ENCODE measurements around the gene MAST3. TPM values are rescaled to one million over a fixed set of nuclear protein-coding genes. Genes with fewer than 3 reads are reported as not detected.

The MAST3 gene
- total RNA-seq = 10 to 100 TPM; 22.4 to 23.2 TPM

- H3K4me1 Mint-ChIP-seq (ENCODE audit: low read depth) = peaks cover 36% of the 10 kb centered on the region
- peak; percentile 93 to 98 for DNase-seq
- H3K36me3 Mint-ChIP-seq (ENCODE audit: insufficient read depth in 2 of 2) = no peaks in the 10 kb centered on the region
- H3K27me3 Mint-ChIP-seq (ENCODE audit: low read depth) = no peaks in the 10 kb centered on the region
- peak; percentile 98 to 99 for ATAC-seq (replicated peaks in 1 of 2)
- H3K4me3 Mint-ChIP-seq = peak within 1 kb of the TSS; percentile 81 to 90
- no peaks in the 10 kb centered on the region for H3K9me3 Mint-ChIP-seq
- no peak within 1 kb of the TSS for H3K27ac Mint-ChIP-seq
Measured at GRCh38 chr19:18097217-18097992, at the start of gene MAST3. Gene MAST3 (plus strand): TSS chr19:18097778. CDS start chr19:18097793, 15 bp downstream.

GRCh38 chr19:18049385-18049784 is 48.2 kb upstream of the MAST3 start:
- Mint-ChIP-seq H3K27me3 (ENCODE audit: low read depth) (no peaks in the 10 kb centered on the region), H3K4me1 (ENCODE audit: low read depth) (peaks cover 38% of the 10 kb centered on the region), H3K9me3 (no peaks in the 10 kb centered on the region), H3K36me3 (ENCODE audit: insufficient read depth in 2 of 2) (no peaks in the 10 kb centered on the region), H3K27ac (no peak overlapping the region), H3K4me3 (no peak overlapping the region)
- no peak for DNase-seq
- no peak for ATAC-seq (replicated peaks in 1 of 2)

- no peak overlapping the region for H3K4me3 Mint-ChIP-seq
- no peaks in the 10 kb centered on the region for H3K27me3 Mint-ChIP-seq (ENCODE audit: low read depth)
- H3K27ac Mint-ChIP-seq = no peak overlapping the region
- DNase-seq (no peak), ATAC-seq (replicated peaks in 1 of 2) (no peak)
- peaks cover 13% of the 10 kb centered on the region for H3K4me1 Mint-ChIP-seq (ENCODE audit: low read depth)
- no peaks in the 10 kb centered on the region for H3K36me3 Mint-ChIP-seq (ENCODE audit: insufficient read depth in 2 of 2)
- no peaks in the 10 kb centered on the region for H3K9me3 Mint-ChIP-seq
Measured at GRCh38 chr19:18051887-18052286, 45.7 kb upstream of the MAST3 start.

GRCh38 chr19:18053576-18054219 is 43.9 kb upstream of the MAST3 start:
- no peak for DNase-seq
- Mint-ChIP-seq H3K27ac (no peak overlapping the region), H3K9me3 (no peaks in the 10 kb centered on the region)

GRCh38 chr19:18055967-18056366 is 41.6 kb upstream of the MAST3 start:
- Mint-ChIP-seq H3K4me3 (no peak overlapping the region), H3K27me3 (ENCODE audit: low read depth) (no peaks in the 10 kb centered on the region), H3K9me3 (no peaks in the 10 kb centered on the region), H3K36me3 (ENCODE audit: insufficient read depth in 2 of 2) (peaks cover 0 to 4% of the 10 kb centered on the region in 2 donors), H3K4me1 (ENCODE audit: low read depth) (peaks cover 13% of the 10 kb centered on the region), H3K27ac (no peak overlapping the region)
- DNase-seq (no peak), ATAC-seq (replicated peaks in 1 of 2) (no peak)

More at GRCh38 chr19:18053576-18054219, 43.9 kb upstream of the MAST3 start:
- Mint-ChIP-seq H3K4me1 (ENCODE audit: low read depth) (peaks cover 21% of the 10 kb centered on the region), H3K27me3 (ENCODE audit: low read depth) (no peaks in the 10 kb centered on the region), H3K36me3 (ENCODE audit: insufficient read depth in 2 of 2) (no peaks in the 10 kb centered on the region), H3K4me3 (no peak overlapping the region)
- ATAC-seq (replicated peaks in 1 of 2) = no peak

GRCh38 chr19:18057557-18057956 is 40.0 kb upstream of the MAST3 start:
- Mint-ChIP-seq H3K27ac (no peak overlapping the region), H3K36me3 (ENCODE audit: insufficient read depth in 2 of 2) (peaks cover 0 to 4% of the 10 kb centered on the region in 2 donors), H3K9me3 (no peaks in the 10 kb centered on the region), H3K27me3 (ENCODE audit: low read depth) (no peaks in the 10 kb centered on the region), H3K4me3 (peak overlapping the region in 1 of 2 donors; percentile 64), H3K4me1 (ENCODE audit: low read depth) (peaks cover 11% of the 10 kb centered on the region)
- ATAC-seq (replicated peaks in 1 of 2) (no peak), DNase-seq (no peak)

- peak; percentile 83 to 89 for DNase-seq
- no peaks in the 10 kb centered on the region for H3K9me3 Mint-ChIP-seq
- peak; percentile 93 to 98 for ATAC-seq (replicated peaks in 1 of 2)
- peaks cover 11% of the 10 kb centered on the region for H3K4me1 Mint-ChIP-seq (ENCODE audit: low read depth)
- no peaks in the 10 kb centered on the region for H3K27me3 Mint-ChIP-seq (ENCODE audit: low read depth)
- peak overlapping the region; percentile 52 to 64 for H3K4me3 Mint-ChIP-seq
- H3K36me3 Mint-ChIP-seq (ENCODE audit: insufficient read depth in 2 of 2) = peaks cover 0 to 6% of the 10 kb centered on the region in 2 donors
- H3K27ac Mint-ChIP-seq = peak overlapping the region; percentile 57
Measured at GRCh38 chr19:18058208-18059009, 39.2 kb upstream of the MAST3 start.

GRCh38 chr19:18059297-18059696 is 38.3 kb upstream of the MAST3 start:
- ATAC-seq (replicated peaks in 1 of 2) = no peak
- peaks cover 0 to 7% of the 10 kb centered on the region in 2 donors for H3K36me3 Mint-ChIP-seq (ENCODE audit: insufficient read depth in 2 of 2)
- H3K27me3 Mint-ChIP-seq (ENCODE audit: low read depth) = no peaks in the 10 kb centered on the region
- no peak overlapping the region for H3K27ac Mint-ChIP-seq
- no peaks in the 10 kb centered on the region for H3K9me3 Mint-ChIP-seq
- peaks cover 11% of the 10 kb centered on the region for H3K4me1 Mint-ChIP-seq (ENCODE audit: low read depth)
- no peak overlapping the region for H3K4me3 Mint-ChIP-seq
- no peak for DNase-seq

GRCh38 chr19:18059902-18060301 is 37.7 kb upstream of the MAST3 start:
- H3K4me3 Mint-ChIP-seq = no peak overlapping the region
- peaks cover 0 to 7% of the 10 kb centered on the region in 2 donors for H3K36me3 Mint-ChIP-seq (ENCODE audit: insufficient read depth in 2 of 2)
- no peak overlapping the region for H3K27ac Mint-ChIP-seq
- DNase-seq = no peak
- no peaks in the 10 kb centered on the region for H3K27me3 Mint-ChIP-seq (ENCODE audit: low read depth)
- peaks cover 11% of the 10 kb centered on the region for H3K4me1 Mint-ChIP-seq (ENCODE audit: low read depth)
- H3K9me3 Mint-ChIP-seq = no peaks in the 10 kb centered on the region
- no peak for ATAC-seq (replicated peaks in 1 of 2)

- Mint-ChIP-seq H3K27me3 (ENCODE audit: low read depth) (no peaks in the 10 kb centered on the region), H3K4me3 (no peak overlapping the region), H3K36me3 (ENCODE audit: insufficient read depth in 2 of 2) (peaks cover 0 to 9% of the 10 kb centered on the region in 2 donors), H3K9me3 (no peaks in the 10 kb centered on the region), H3K27ac (no peak overlapping the region), H3K4me1 (ENCODE audit: low read depth) (peaks cover 11% of the 10 kb centered on the region)
- no peak for ATAC-seq (replicated peaks in 1 of 2)
- no peak for DNase-seq
Measured at GRCh38 chr19:18060472-18060871, 37.1 kb upstream of the MAST3 start.

GRCh38 chr19:18062028-18062427 is 35.5 kb upstream of the MAST3 start:
- ATAC-seq (replicated peaks in 1 of 2) (no peak), DNase-seq (no peak)
- no peak overlapping the region for H3K27ac Mint-ChIP-seq
- H3K36me3 Mint-ChIP-seq (ENCODE audit: insufficient read depth in 2 of 2) = peaks cover 0 to 9% of the 10 kb centered on the region in 2 donors
- H3K4me3 Mint-ChIP-seq = no peak overlapping the region
- no peaks in the 10 kb centered on the region for H3K27me3 Mint-ChIP-seq (ENCODE audit: low read depth)
- peaks cover 11% of the 10 kb centered on the region for H3K4me1 Mint-ChIP-seq (ENCODE audit: low read depth)
- H3K9me3 Mint-ChIP-seq = no peaks in the 10 kb centered on the region

GRCh38 chr19:18063463-18063862 is 34.1 kb upstream of the MAST3 start:
- Mint-ChIP-seq H3K4me3 (no peak overlapping the region), H3K4me1 (ENCODE audit: low read depth) (peaks cover 3% of the 10 kb centered on the region), H3K36me3 (ENCODE audit: insufficient read depth in 2 of 2) (peaks cover 0 to 9% of the 10 kb centered on the region in 2 donors), H3K9me3 (no peaks in the 10 kb centered on the region), H3K27me3 (ENCODE audit: low read depth) (no peaks in the 10 kb centered on the region), H3K27ac (no peak overlapping the region)
- DNase-seq (peak; percentile 40), ATAC-seq (replicated peaks in 1 of 2) (no peak)

GRCh38 chr19:18065173-18065495 is 32.4 kb upstream of the MAST3 start:
- H3K36me3 Mint-ChIP-seq (ENCODE audit: insufficient read depth in 2 of 2) = peaks cover 0 to 7% of the 10 kb centered on the region in 2 donors
- H3K4me3 Mint-ChIP-seq = no peak overlapping the region
- no peak overlapping the region for H3K27ac Mint-ChIP-seq
- no peak for DNase-seq
- H3K4me1 Mint-ChIP-seq (ENCODE audit: low read depth) = no peaks in the 10 kb centered on the region
- no peak for ATAC-seq (replicated peaks in 1 of 2)
- H3K9me3 Mint-ChIP-seq = no peaks in the 10 kb centered on the region
- H3K27me3 Mint-ChIP-seq (ENCODE audit: low read depth) = no peaks in the 10 kb centered on the region

Measured in activated T-cell treated with anti-CD3 and anti-CD28 coated beads, Interleukin-2, amount 50 U/mL, for 72 hours (primary cell).